Jurkat, Clone E6-1 (cell line): ENCODE results near the gene MPC1.
"Not testable (repeated sequence)": the region's sequence is repeated elsewhere in the genome, so short reads cannot be mapped to it uniquely, and the experiment has no call there.

ENCODE experiments used
- DNase-seq: peaks from one replicate; pipeline ENCODE4 v3.0.0-alpha.2; 2011; ENCODE audit warnings: low read depth, low spot score
- H3K4me3 ChIP-seq: 2 replicates; pipeline ENCODE4 v1.5.1; 2011; ENCODE audit warnings: mild to moderate bottlenecking, low read length, control low read depth, moderate library complexity

MPC1 gene

GRCh38 chr6:166410426-166410935, 27.7 kb upstream of the MPC1 start:
- H3K4me3 ChIP-seq = no peak overlapping the region
- no peak for DNase-seq

- no peak overlapping the region for H3K4me3 ChIP-seq
- DNase-seq = no peak
Observed at GRCh38 chr6:166408936-166409755, 26.4 kb upstream of the MPC1 start.

- H3K4me3 ChIP-seq = no peak overlapping the region
- DNase-seq = no peak
Observed at GRCh38 chr6:166406197-166406596, 23.5 kb upstream of the MPC1 start.

GRCh38 chr6:166405386-166405785, 22.6 kb upstream of the MPC1 start:
- H3K4me3 ChIP-seq = no peak overlapping the region
- DNase-seq = no peak

GRCh38 chr6:166402582-166403277, 20.0 kb upstream of the MPC1 start:
- no peak overlapping the region for H3K4me3 ChIP-seq
- DNase-seq = no peak

GRCh38 chr6:166400649-166401250, 18.0 kb upstream of the MPC1 start:
- not testable (repeated sequence) for H3K4me3 ChIP-seq
- DNase-seq = peak; percentile 70

- no peak overlapping the region for H3K4me3 ChIP-seq
- DNase-seq = no peak
Observed at GRCh38 chr6:166400181-166400580, 17.4 kb upstream of the MPC1 start.

GRCh38 chr6:166398348-166398747, 15.6 kb upstream of the MPC1 start:
- no peak for DNase-seq
- H3K4me3 ChIP-seq = no peak overlapping the region

- no peak for DNase-seq
- H3K4me3 ChIP-seq = no peak overlapping the region
Observed at GRCh38 chr6:166397849-166398248, 15.1 kb upstream of the MPC1 start.

GRCh38 chr6:166395778-166396177, 13.0 kb upstream of the MPC1 start:
- DNase-seq = no peak
- H3K4me3 ChIP-seq = no peak overlapping the region

GRCh38 chr6:166395351-166395750, 12.6 kb upstream of the MPC1 start:
- no peak overlapping the region for H3K4me3 ChIP-seq
- DNase-seq = no peak

- DNase-seq = no peak
- H3K4me3 ChIP-seq = no peak overlapping the region
Observed at GRCh38 chr6:166394036-166394892, 11.5 kb upstream of the MPC1 start.

GRCh38 chr6:166393535-166393823, 10.7 kb upstream of the MPC1 start:
- DNase-seq = no peak
- H3K4me3 ChIP-seq = no peak overlapping the region

GRCh38 chr6:166392755-166393534, 10.2 kb upstream of the MPC1 start:
- H3K4me3 ChIP-seq, DNase-seq: not testable (repeated sequence)

- no peak overlapping the region for H3K4me3 ChIP-seq
- no peak for DNase-seq
Observed at GRCh38 chr6:166389119-166389518, 6.4 kb upstream of the MPC1 start.

- no peak for DNase-seq
- no peak overlapping the region for H3K4me3 ChIP-seq
Observed at GRCh38 chr6:166388290-166389004, 5.7 kb upstream of the MPC1 start.

- DNase-seq = no peak
- no peak overlapping the region for H3K4me3 ChIP-seq
Observed at GRCh38 chr6:166387642-166388289, 5.0 kb upstream of the MPC1 start.

GRCh38 chr6:166387098-166387497, 4.4 kb upstream of the MPC1 start:
- H3K4me3 ChIP-seq, DNase-seq: not testable (repeated sequence)
